H1 (cell line): Measurements from ENCODE around the gene CAPN9.
"Not testable (repeated sequence)": the region's sequence is repeated elsewhere in the genome, so short reads cannot be mapped to it uniquely, and the experiment has no call there.

Experiments
- EZH2 ChIP-seq: fragments of 200-600 bp; sonication (generic); IDR thresholded peaks from 2 replicates; pipeline ENCODE4 v1.7.1; 2012; ENCODE audit warnings: low read depth, mild to moderate bottlenecking, moderate library complexity, low read length, inconsistent platforms; ENCODE audit not compliant: severe bottlenecking
- FOSL1 ChIP-seq: IDR thresholded peaks from 2 replicates; pipeline ENCODE4 v1.6.1; 2011; ENCODE audit warnings: mild to moderate bottlenecking, low read depth, low read length, moderate library complexity; ENCODE audit not compliant: insufficient read depth
- JUN ChIP-seq: IDR thresholded peaks from 2 replicates; pipeline ENCODE4 v1.6.1; 2011; ENCODE audit warnings: low read depth, mild to moderate bottlenecking, improper control_type of control experiment, low read length
- MAFK ChIP-seq: IDR thresholded peaks from 2 replicates; pipeline ENCODE4 v1.6.1; 2012; ENCODE audit warnings: low read depth, mild to moderate bottlenecking, improper control_type of control experiment, low read length
- NRF1 ChIP-seq: IDR thresholded peaks from 2 replicates; pipeline ENCODE4 v1.6.1; 2011; ENCODE audit warnings: mild to moderate bottlenecking, low read depth, low read length, improper control_type of control experiment
- POLR2A ChIP-seq, 2 experiments: IDR thresholded peaks; 1 replicate in 1 of 2; 2 replicates in 1 of 2; pipeline ENCODE4 v1.6.1; 2011; ENCODE audit warnings: low read depth in 2 of 2, low read length in 2 of 2, mild to moderate bottlenecking in 2 of 2; ENCODE audit errors: control extremely low read depth in 1 of 2
- POLR2AphosphoS5 ChIP-seq: IDR thresholded peaks from 2 replicates; pipeline ENCODE4 v1.6.1; 2011; ENCODE audit warnings: low read depth, low read length
- RXRA ChIP-seq: IDR thresholded peaks from 2 replicates; pipeline ENCODE4 v1.6.1; 2011; ENCODE audit warnings: low read depth, mild to moderate bottlenecking, low read length, moderate library complexity; ENCODE audit not compliant: insufficient read depth
- TF ChIP-seq, protein P1 (sequence below), 3 experiments: IDR thresholded peaks; 1 replicate in 2 of 3; 2 replicates in 1 of 3; pipeline versions ENCODE4 v1.5.1 to v1.6.1; 2011; ENCODE audit warnings: low read length in 3 of 3, mild to moderate bottlenecking in 3 of 3, inconsistent platforms in 2 of 3, low read depth in 1 of 3, moderate library complexity in 1 of 3; ENCODE audit not compliant: insufficient read depth in 1 of 3; ENCODE audit errors: control extremely low read depth in 1 of 3

DNA sequence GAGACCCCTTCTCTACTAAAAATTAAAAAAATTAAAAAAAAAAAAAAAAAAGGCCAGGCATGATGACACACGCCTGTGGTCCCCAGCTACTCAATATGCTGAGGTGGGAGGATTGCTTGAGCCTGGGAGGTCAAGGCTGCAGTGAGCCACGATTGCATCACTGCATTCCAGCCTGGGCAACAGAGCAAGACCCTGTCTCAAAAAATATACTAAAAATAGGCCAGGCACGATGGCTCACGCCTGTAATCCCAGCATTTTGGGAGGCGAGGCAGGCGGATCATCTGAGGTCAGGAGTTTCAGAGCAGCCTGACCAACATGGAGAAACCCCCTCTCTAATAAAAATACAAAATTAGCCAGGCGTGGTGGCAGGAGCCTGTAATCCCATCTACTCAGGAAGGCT, 98.0 kb downstream of the CAPN9 start:
- TF ChIP-seq, protein P1, sequence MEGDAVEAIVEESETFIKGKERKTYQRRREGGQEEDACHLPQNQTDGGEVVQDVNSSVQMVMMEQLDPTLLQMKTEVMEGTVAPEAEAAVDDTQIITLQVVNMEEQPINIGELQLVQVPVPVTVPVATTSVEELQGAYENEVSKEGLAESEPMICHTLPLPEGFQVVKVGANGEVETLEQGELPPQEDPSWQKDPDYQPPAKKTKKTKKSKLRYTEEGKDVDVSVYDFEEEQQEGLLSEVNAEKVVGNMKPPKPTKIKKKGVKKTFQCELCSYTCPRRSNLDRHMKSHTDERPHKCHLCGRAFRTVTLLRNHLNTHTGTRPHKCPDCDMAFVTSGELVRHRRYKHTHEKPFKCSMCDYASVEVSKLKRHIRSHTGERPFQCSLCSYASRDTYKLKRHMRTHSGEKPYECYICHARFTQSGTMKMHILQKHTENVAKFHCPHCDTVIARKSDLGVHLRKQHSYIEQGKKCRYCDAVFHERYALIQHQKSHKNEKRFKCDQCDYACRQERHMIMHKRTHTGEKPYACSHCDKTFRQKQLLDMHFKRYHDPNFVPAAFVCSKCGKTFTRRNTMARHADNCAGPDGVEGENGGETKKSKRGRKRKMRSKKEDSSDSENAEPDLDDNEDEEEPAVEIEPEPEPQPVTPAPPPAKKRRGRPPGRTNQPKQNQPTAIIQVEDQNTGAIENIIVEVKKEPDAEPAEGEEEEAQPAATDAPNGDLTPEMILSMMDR (IDR thresholded peaks at IDR 0.05; ENCODE audit: control extremely low read depth in 1 of 3, insufficient read depth in 1 of 3, low read depth in 1 of 3, low read length in 3 of 3), result not testable (repeated sequence)
- not testable (repeated sequence) for TF ChIP-seq FOSL1; MAFK; NRF1; POLR2A (IDR thresholded peaks at IDR 0.05; ENCODE audit: control extremely low read depth in 1 of 2, low read depth in 2 of 2, low read length in 2 of 2); JUN; POLR2AphosphoS5; RXRA; EZH2
